HG02588 (cell line): Measurements from ENCODE around the gene EML5.
A peak's percentile ranks its signal among the peaks of the same experiment; 100 is the strongest.

Source experiments
- ATAC-seq: cut with Tn5 transposase; IDR thresholded peaks from one replicate; pipeline ENCODE4 v1.9.1; 2021; ENCODE audit warnings: mild to moderate bottlenecking, moderate library complexity; ENCODE audit not compliant: unreplicated experiment

Gene EML5

DNA sequence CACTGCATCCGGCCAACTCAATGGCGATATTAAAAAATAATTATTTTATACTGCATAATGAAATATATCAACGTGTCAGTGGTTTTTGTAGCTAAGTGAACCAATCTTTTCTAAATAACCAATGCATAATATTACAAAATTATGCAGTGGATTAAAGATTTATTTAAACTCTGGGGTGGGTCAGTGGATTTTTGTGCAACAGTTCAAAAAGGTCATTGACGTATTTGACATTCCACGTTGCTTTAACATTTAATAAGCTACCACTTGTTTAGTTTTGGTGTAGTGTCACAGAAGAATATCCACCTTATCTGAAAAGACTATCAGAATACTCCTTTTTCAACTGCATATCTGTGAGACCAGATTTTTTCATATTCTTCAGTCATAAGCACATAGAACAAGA, 227.3 kb downstream of the EML5 start:
- no peak for ATAC-seq

DNA sequence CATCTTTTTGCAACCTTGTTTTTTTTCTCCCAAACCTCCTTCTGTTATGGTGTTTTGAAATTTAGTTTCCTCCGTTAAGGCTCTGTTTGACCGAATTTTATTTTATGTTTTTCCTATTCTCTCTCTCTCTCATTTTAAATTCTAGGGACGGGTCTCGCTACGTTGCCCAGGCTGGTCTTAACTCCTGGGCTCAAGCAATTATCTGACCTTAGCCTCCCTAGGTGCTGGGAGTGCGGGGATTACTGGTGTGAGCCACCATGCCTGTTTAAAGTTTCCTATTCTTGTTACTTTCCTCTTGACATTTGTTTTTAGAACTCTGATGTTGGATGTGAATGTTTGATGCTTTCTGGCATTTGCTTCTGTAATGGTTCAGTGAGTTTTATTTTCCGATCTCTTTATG, 228.9 kb downstream of the EML5 start:
- no peak for ATAC-seq

DNA sequence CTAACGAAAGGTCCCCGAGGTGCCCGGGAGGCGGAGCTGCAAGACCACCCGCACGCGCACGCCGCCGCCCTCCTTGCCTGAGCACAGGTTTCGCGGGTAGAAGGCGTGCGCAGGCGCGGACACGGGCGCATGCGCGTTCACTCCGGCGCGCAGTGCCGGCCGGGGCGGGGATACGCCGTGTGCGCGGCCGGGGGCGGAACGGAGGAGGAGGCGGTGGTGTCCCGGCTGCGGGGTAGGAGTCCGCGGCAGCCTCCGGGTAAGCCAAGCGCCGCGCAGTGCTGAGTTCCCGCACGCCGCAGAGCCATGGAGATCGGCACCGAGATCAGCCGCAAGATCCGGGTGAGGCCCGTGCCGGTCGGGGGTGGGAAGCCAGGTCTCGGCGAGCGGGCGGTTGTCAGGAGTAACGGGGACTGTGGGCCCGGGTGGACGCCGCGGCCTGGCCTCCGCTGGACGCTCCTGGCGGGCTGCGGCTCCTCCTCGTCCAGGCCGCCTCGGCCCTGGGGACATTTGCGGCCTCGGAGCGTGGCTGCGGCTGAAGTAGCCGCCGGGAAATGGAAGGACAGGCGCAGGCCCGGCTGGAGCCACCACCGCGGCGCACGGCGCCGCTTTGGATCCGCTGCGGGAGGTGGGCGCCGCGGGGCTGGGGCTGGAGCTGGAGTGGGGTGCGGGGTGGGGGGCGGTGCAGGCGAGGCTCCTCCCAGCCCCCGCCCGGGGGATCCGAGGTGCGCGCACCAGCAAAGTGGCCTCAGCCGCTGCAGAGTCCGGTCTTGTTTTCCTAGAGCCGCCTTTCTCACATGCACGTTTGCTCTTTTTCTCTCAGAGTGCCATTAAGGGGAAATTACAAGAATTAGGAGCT, 229.7 kb downstream of the EML5 start, which contains the start of gene ZC3H14:
ZC3H14 (plus strand) TSS at position 207 of the 856 bp plus-strand sequence; CDS start at position 304, 97 bp downstream.
- ATAC-seq: peak; percentile 93

DNA sequence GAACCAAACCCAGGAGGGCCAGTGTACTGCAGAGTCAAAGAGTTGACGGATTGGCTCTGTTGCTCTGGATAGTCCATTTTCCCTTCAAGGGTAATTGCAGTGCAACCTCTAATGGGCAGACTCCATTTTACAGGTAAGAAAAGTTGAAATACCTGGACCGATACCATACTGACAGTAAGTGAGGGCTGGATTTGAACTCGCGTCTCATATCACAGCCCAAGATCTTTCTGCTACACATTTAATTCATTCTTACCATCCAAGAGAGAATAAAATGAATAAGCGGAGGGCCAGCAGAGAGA, 230.3 kb downstream of the EML5 start:
- no peak for ATAC-seq
